ENCODE data around the gene FEM1B.

FEM1B gene

GRCh38 chr15:68277603-68278344 is at the start of gene FEM1B (continued):
- no peak for TF ChIP-seq ZNF404 (tag by site-specific recombination; IDR thresholded peaks at IDR 0.05)
- TF ChIP-seq ZSCAN5A (tag by site-specific recombination; IDR thresholded peaks at IDR 0.05): 0 out of 2 replicates have a peak, but pooled peaks have one; percentile 96
- TF ChIP-seq ZNF645 (tag by site-specific recombination; IDR thresholded peaks at IDR 0.05): 0 out of 2 replicates have a peak, but pooled peaks have one; percentile 46
- peak; percentile 86 for TF ChIP-seq ZBTB17 (tag by site-specific recombination; IDR thresholded peaks at IDR 0.05)
- TF ChIP-seq WT1 (tag by site-specific recombination; IDR thresholded peaks at IDR 0.05): peak; percentile 82
- no peak for TF ChIP-seq TCF7L2 (IDR thresholded peaks at IDR 0.05; ENCODE audit: borderline replicate concordance, low read depth, low read length)
- TF ChIP-seq ZNF10 (tag by site-specific recombination; IDR thresholded peaks at IDR 0.05): 0 out of 2 replicates have a peak, but pooled peaks have one; percentile 64
- TF ChIP-seq KLF17 (tag by site-specific recombination; IDR thresholded peaks at IDR 0.05): peak; percentile 99
- no peak for TF ChIP-seq ZNF132 (tag by site-specific recombination; IDR thresholded peaks at IDR 0.05; ENCODE audit: borderline replicate concordance)
- TF ChIP-seq ZBTB6 (tag by site-specific recombination; IDR thresholded peaks at IDR 0.05): peak; percentile 46; the same call in 1 of the 2 replicates
- TF ChIP-seq ZNF791 (tag by site-specific recombination; IDR thresholded peaks at IDR 0.05): no peak
- TF ChIP-seq GFI1B (tag by site-specific recombination; IDR thresholded peaks at IDR 0.05): peak; percentile 47; the same call in 1 of the 2 replicates
- TF ChIP-seq KLF1 (tag by site-specific recombination; IDR thresholded peaks at IDR 0.05): peak; percentile 91
- 0 out of 2 replicates have a peak, but pooled peaks have one; percentile 58 for TF ChIP-seq SCRT1 (tag by site-specific recombination; IDR thresholded peaks at IDR 0.05; ENCODE audit: borderline replicate concordance)
- TF ChIP-seq HIC1 (tag by site-specific recombination; IDR thresholded peaks at IDR 0.05): peak; percentile 97
- no peak for TF ChIP-seq ZNF488 (tag by site-specific recombination; IDR thresholded peaks at IDR 0.05)
- TF ChIP-seq KLF7 (tag by site-specific recombination; IDR thresholded peaks at IDR 0.05; ENCODE audit: borderline replicate concordance): peak; percentile 98; the same call in 1 of the 2 replicates
- TF ChIP-seq ZNF747 (tag by site-specific recombination; IDR thresholded peaks at IDR 0.05): no peak
- TF ChIP-seq ZNF677 (tag by site-specific recombination; IDR thresholded peaks at IDR 0.05): peak; percentile 43; the same call in 1 of the 2 replicates
- peak; percentile 62; the same call in 1 of the 2 replicates for TF ChIP-seq BCL11B (tag by site-specific recombination; IDR thresholded peaks at IDR 0.05; ENCODE audit: low read depth)
- no peak for TF ChIP-seq ZNF133 (tag by site-specific recombination; IDR thresholded peaks at IDR 0.05)
- no peak; the same call in 1 of the 2 replicates for TF ChIP-seq BCL6B (tag by site-specific recombination; IDR thresholded peaks at IDR 0.05)
- peak; percentile 78 for TF ChIP-seq ZFHX2 (tag by site-specific recombination; conservative IDR thresholded peaks at IDR 0.05)
- TF ChIP-seq ZNF626 (tag by site-specific recombination; IDR thresholded peaks at IDR 0.05): no peak
- peak; percentile 96 for TF ChIP-seq ZNF600 (tag by site-specific recombination; IDR thresholded peaks at IDR 0.05)
- TF ChIP-seq ZNF561 (tag by site-specific recombination; IDR thresholded peaks at IDR 0.05; ENCODE audit: borderline replicate concordance): peak; percentile 89
- peak; percentile 87 for TF ChIP-seq YY2 (tag by site-specific recombination; IDR thresholded peaks at IDR 0.05)
- peak; percentile 82 for TF ChIP-seq ZNF398 (tag by site-specific recombination; IDR thresholded peaks at IDR 0.05)
